HS-27A (cell line): Measurements from ENCODE around the gene ARHGAP26.

Experiments used
- DNase-seq: peaks from one replicate; pipeline ENCODE4 v3.0.0-alpha.2; 2012; ENCODE audit warnings: low read depth, missing footprints

The ARHGAP26 gene

GRCh38 chr5:142783601-142784341, 13.6 kb downstream of the ARHGAP26 start:
- no peak for DNase-seq

DNA sequence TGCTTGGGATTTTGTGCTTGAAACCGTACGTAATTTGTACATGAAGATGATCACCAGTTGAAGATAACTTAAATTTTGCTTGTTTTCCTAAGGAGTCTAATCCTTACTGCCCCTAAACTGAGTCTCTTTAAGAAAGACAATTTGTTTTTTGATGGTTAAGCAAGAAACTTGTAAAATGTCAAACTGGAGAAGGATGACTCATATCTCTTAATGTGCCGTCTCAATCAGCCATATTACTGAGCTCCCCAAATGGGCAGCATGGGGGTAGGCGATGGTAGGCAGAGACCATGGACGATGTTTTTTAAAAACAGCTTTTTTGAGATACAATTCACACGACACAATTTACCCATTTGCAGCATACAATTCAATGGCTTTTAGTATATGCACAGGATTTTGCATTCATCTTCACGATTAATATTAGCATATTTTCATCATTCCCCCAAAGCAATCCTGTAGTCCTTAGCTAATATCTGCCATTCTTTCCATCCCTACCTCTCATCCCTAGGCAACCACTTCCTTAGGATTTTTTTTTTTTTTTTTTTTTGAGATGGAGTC, 14.3 kb downstream of the ARHGAP26 start:
- DNase-seq, result no peak

GRCh38 chr5:142785206-142785605, 15.0 kb downstream of the ARHGAP26 start:
- DNase-seq, result no peak

- DNase-seq, result no peak
These were observed 19.0 kb downstream of the ARHGAP26 start for GRCh38 chr5:142789206-142789605.

- no peak for DNase-seq
These were observed 22.1 kb downstream of the ARHGAP26 start for GRCh38 chr5:142792012-142792864.

- DNase-seq, result no peak
These were observed 22.7 kb downstream of the ARHGAP26 start for GRCh38 chr5:142792865-142793232.

GRCh38 chr5:142794537-142794936, 24.4 kb downstream of the ARHGAP26 start:
- no peak for DNase-seq

GRCh38 chr5:142795251-142795650, 25.1 kb downstream of the ARHGAP26 start:
- DNase-seq, result no peak

GRCh38 chr5:142796492-142797109, 26.4 kb downstream of the ARHGAP26 start:
- no peak for DNase-seq

GRCh38 chr5:142797420-142797819, 27.2 kb downstream of the ARHGAP26 start:
- no peak for DNase-seq

GRCh38 chr5:142798099-142798770, 28.1 kb downstream of the ARHGAP26 start:
- no peak for DNase-seq

DNA sequence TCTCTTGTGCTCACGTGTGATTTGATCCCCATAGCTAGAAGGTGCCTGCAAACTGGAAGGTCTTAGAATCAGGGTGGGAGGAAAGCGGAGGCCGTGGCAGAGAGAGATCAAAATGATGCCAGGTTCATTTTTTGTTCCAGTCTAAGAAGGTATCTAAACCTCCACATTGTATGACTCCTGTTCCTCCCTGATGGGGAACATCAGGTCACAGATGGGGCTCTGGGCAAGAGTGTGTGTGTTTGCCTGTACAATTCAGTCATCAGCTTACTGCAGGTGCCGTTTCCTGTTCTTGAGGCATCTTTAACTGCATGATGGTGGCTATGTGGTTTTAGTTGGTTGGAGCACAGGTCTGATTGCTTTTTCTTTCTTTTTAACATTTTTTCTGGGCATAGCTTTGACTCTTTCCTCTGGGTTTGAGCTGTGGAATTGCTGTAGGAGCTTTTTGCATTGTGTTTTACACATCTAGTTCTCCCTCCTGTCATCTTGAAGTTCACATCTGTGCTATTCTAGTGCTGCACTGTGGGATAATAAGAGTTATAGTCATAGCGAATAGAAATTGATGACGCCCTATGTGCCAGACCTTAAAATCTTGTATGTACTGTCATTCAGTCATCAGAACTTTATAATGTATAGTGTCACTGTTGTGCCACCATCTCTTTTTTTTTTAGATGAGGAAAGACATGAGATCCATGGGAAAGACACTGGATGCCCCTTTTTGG, 30.8 kb downstream of the ARHGAP26 start:
- DNase-seq, result no peak

GRCh38 chr5:142801495-142801871, 31.3 kb downstream of the ARHGAP26 start:
- no peak for DNase-seq

DNA sequence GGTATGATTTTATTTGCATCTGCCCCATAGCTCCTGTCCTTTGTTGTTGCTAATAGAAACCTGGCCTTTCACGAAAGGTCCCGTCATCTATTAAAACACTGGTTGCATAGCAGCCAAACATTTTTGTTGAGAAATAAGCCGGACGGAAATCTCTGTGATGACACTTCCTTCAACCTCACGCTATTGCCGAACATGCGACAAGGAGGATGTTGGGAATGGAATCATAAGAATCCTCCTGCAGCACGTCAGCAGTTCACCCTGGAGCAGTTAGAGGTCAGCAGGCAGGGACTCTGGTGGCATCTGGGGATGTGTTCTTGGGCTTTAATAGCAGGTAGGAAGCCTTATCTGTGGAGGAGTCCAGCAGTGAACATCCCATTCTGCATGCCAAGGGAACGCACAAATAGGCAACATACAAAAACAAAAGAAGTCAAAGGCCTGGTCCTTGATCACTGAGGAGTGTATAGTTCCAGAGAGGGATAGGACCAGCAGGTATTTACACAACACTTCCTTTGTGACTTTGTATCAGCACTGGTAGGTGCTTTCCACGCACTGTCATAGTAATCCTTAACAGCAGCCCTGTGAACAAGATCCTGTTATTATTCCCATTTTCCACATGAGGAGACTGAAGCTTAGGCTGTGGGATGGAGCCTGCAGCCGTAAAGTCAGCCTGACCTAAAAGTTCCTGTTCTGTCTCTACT, 33.4 kb downstream of the ARHGAP26 start:
- DNase-seq, result no peak

- no peak for DNase-seq
These were observed 35.2 kb downstream of the ARHGAP26 start for GRCh38 chr5:142805339-142805738.

DNA sequence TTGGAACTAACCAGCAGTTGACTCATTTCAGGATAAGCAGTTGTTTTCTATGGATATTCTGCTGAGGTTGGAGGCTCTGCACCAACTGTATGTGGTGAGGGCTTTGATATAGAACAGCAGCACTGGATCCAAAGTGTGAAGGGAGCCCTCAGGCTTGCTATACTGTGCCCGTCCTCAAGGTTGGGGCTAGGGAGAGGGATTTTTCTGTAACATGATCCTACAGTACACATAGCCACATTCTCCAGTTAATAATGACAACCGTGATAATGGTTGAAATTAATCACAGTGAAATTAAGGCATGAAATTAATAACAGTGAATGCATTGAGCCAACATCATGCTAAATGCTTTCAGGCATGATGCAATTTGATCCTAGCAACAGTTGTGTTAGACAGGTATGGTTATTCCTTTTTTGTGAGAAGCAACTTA, 36.7 kb downstream of the ARHGAP26 start:
- no peak for DNase-seq

DNA sequence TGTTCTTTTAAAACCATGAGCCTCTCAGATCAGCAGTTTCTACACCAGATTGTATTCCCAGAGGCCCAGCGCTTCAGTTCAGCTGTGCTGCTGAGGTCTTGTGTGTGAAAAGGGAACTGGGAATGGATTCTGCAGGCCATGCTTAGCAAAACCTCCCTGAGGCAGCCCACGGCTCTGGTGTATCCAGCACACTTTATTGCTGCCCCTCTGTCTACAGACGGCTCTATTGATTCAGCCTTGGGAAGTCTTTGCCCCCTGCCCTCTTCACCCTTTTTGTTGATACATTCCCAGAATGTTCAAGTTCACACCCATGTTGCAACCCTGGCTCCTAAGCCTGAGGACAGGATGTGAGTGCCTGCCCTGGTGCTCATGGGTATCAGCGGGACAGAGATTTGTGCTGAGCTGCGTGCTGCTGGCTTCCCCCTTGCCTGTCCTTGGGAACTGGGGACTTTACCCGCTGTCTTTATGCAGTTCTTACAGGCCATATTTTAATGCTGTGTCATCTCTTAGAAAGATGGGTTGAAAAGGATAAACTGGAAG, 37.3 kb downstream of the ARHGAP26 start:
- no peak for DNase-seq

DNA sequence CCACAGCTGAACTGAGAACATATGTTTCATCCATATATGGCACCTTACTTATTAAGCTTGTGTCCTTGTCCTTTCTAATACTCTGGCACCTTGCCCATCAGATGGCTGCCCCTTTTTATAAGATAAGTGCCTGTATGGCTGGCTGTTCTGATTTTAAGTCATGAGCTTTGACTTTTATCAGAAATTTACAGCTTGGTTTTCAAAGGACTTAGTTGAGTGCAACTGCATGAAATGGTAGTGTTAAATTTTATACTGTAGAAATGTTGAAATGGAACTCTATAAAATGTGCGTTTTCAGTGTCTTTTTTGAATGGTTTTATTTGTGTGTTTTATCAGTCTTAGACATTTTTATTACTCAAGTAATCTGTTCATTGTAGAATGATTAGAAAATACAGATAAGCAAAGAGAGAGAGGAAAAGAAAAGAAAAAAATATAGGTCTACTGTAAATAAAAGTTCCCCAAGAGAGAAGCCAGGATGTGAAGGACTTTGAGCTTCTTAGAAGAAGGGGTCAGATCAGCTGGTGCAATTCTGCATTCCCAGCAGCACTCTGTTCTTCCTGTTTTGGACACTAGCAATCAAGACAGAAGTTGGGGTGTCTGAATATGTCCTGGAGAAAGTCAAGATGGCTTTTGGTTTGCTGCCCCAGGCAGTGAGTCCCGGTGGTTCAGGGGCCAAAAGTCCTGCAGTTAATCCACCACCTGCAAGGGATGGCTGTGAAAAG, 38.9 kb downstream of the ARHGAP26 start:
- DNase-seq, result no peak

GRCh38 chr5:142810081-142810480, 39.9 kb downstream of the ARHGAP26 start:
- no peak for DNase-seq
